DMS53 treated with DMSO at 0.1 percent for 48 hours (cell line): ENCODE measurements around the gene EREG.

Experiments
- DNase-seq: peaks from one replicate; lab custom pipeline; 2025; ENCODE audit not compliant: unreplicated experiment; lab: John Stamatoyannopoulos, UW

The EREG gene

DNA sequence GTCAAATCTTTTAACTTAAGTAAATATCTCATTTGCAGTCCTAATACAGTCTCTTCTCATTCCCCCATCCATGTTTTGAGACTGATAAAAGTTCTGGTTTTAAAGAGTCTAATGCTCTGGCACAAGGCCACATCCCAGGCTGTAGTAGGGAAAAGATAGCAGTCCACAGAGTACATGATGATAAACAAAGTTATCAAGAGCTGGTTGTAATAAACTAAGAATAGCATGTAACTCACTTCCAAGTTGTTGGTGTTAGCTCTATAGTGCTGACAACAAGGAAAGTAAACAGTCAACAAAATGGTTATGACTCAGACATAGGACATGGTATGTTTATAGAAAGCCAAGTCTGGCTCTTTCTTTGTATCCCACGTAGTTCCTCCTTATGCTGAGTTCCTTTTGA, 58.2 kb downstream of the EREG start:
- peak; percentile 16 for DNase-seq

DNA sequence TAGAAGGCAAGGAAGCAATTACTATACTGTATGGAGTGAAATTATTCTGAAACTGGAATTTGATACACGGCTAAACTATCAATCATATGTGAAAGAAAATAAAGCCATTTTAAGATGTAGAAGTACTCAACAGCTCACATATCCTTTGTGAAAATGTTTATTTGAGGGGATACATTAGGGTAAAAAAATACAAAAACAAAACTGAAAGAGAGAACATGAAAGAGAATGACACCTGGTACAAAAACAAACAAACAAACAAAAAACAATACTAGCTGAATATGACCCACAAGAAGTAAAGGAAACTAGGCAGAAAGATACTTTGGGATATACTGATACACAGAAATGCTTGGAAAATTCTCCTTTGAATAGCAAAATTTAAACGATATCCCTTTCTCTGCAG, 59.2 kb downstream of the EREG start:
- DNase-seq: no peak

DNA sequence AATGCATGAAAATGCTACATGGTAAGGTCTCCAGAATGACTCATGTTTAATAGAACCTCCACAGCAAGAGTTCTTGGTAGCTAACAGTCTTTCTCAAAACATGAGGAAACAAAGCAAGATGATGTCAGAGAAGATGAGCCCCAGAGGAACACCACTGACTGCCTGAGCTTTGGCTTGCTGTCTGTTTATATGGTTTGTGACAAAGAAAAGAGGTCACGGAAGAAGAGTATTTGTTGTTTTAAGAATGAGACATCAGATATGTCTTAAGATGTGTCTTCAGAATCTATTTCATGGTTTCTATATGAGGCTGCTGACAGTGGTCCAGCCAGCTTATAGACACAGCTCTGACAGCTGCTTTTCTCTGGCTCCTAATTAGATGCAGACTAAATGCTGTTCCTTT, 61.2 kb downstream of the EREG start:
- DNase-seq: no peak

DNA sequence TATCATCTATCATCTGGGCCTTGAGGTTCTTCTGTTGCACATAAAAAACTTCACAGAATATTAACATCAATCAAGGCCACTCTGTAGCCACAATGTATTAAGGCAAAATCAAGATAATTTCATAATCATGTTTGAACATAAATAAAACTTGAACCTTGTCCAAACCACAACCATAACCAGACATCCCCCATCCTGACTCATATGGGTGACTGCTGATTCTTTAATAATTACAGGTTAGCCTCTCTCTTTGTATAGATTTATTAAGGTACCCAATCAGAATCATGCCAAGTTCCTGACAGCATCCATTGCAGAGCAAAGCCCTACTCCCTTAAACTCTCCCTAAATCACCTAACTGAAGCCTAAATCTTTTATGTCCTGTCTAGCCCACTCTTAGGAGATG, 63.3 kb downstream of the EREG start:
- no peak for DNase-seq

DNA sequence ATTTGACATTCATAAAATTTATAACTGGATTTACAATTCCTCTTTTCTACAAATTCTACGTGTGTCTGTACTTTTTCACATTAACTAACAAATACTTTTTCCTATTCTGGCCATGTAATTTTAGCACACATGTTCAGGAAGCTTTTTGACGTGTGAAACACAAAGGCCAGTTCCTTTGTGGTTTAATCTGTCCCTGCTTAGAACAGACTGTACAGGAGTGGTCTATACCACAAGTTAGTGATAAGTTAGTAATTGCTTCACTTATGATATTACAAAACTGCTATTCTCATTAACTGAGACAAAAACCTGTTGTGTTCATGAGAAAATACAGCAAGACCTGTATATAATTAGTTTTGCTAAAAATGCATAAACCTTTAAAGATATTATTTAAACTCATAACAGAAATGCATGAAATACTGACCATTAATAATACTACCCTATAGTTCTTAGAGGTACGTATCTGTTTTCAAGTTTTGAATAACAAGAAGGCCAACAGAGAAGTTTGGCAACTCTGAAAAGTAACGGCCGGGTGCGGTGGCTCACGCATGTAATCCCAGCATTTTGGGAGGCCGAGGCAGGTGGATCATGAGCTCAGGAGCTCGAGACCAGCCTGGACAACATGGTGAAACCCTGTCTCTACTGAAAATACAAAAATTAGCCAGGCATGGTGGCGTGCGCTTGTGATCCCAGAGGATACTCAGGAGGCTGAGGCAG, 66.3 kb downstream of the EREG start:
- DNase-seq: no peak

DNA sequence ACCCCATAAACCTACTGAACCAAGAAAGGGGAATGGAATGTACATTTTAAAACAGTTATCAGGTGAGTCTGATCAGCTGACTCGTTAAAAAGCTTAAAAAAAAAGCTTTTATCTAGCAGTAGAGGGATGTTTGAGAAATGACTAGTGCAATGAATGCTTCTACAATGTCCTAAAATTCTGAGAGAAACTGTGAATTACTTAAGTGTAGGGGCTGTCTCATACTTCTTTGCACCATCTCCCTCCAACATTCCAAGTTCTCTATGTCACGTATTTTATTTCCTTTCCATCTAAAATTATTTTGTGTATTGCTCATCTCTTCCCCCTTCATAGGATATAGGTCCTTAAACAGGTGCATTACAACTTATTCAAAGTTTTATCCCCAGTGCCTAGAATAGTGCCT, 68.1 kb downstream of the EREG start:
- DNase-seq: no peak

DNA sequence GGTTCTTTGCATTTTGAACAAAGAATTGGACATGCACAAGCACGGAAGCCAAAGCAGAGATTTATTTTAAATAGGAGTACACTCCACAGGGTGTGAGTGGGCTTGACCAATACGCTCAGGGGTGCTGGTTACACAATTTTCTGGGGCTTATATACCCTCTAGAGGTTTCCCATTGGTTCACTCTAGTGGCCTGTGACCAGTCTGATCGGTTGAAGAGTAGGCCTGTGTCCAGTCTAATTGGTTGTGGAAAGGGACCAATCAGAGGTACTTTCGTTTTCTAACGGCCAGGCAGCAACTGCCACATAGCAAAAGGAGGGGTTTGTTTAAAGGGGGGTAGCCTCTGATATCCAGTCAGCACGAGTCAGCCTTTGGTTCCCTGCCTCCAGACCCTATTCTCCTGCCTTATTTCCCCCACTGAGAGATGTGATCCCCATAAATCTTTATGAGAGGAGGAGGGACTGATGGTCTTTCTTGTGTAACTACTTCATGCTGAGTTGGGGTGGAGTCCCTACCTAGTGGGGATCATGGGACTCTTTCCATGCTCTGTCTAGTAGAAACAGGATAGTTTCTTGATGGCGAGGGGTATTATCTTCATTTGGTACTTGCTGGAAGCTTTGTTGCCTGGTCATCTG, 68.7 kb downstream of the EREG start:
- no peak for DNase-seq

DNA sequence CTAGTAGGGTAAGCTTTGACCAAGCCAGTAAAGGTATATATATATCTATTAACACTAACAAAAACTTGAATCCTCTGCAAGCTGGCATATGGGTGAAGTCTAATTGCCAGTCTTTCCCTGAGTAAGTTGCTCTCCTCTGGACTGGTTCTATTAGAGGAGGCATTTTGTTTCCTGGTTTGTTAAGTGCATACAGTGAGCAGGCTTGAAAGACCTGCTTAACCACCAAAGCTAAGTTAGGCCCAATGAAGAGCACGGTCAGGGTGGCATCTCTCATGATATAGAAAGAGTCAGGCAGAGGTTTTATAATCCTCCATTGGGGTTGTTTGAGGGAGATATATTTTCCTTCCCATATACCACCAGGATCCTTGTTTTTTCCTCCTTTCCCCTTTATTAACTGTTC, 70.4 kb downstream of the EREG start:
- peak; percentile 22 for DNase-seq

DNA sequence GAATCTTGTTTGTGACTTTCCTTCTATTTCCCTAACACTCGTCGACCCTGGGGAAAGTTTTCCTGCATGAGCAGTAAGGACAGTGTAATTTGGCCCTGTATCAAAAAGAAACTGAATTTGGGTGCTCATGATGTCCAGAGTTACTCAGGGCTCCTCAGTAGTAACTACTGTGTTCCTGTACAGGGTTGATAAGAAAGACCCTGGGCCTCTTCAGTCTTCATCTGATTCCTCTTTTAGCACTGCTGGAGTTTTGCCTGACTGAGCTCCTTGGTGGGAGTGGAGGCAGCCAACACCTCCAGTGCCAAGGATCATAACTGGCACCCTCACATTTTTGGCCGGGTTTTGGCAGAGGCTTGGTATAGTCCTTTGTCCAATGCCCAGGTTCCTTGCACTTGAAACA, 72.9 kb downstream of the EREG start:
- no peak for DNase-seq
